Activated naive CD8-positive, alpha-beta T cell treated with anti-CD3 and anti-CD28 coated beads, Interleukin-2, amount 50 U/mL, for 24 hours (primary cell): Measurements from ENCODE around the gene LCT.

Experiments
- ATAC-seq: fragments of 150-1000 bp; cut with Tn5 transposase; one replicate; pipeline ENCODE4 v1.10.0; 2021
- DNase-seq: peaks from one replicate; pipeline ENCODE4 v3.0.0; 2021
- H3K27ac Mint-ChIP-seq: one replicate; pipeline ENCODE4 v1.8.0; 2021; ENCODE audit warnings: mild to moderate bottlenecking, mixed read lengths
- H3K27me3 Mint-ChIP-seq: one replicate; pipeline ENCODE4 v1.8.0; 2021; ENCODE audit warnings: mixed read lengths
- H3K36me3 Mint-ChIP-seq: one replicate; pipeline ENCODE4 v1.8.0; 2021; ENCODE audit warnings: low read depth, mixed read lengths
- H3K4me1 Mint-ChIP-seq: one replicate; pipeline ENCODE4 v1.8.0; 2021; ENCODE audit warnings: mixed read lengths
- H3K4me3 Mint-ChIP-seq: one replicate; pipeline ENCODE4 v1.8.0; 2021; ENCODE audit warnings: mild to moderate bottlenecking, moderate library complexity, mixed read lengths
- H3K9me3 Mint-ChIP-seq: one replicate; pipeline ENCODE4 v1.8.0; 2021; ENCODE audit warnings: mixed read lengths

Gene LCT

GRCh38 chr2:135845997-135846396 is 9.0 kb upstream of the LCT start:
- no peak overlapping the region for H3K4me3 Mint-ChIP-seq
- no peak overlapping the region for H3K27ac Mint-ChIP-seq
- H3K27me3 Mint-ChIP-seq: no peaks in the 10 kb centered on the region
- DNase-seq: no peak
- peaks cover 6% of the 10 kb centered on the region for H3K4me1 Mint-ChIP-seq
- peaks cover 80% of the 10 kb centered on the region for H3K36me3 Mint-ChIP-seq
- no peaks in the 10 kb centered on the region for H3K9me3 Mint-ChIP-seq
- no peak for ATAC-seq

DNA sequence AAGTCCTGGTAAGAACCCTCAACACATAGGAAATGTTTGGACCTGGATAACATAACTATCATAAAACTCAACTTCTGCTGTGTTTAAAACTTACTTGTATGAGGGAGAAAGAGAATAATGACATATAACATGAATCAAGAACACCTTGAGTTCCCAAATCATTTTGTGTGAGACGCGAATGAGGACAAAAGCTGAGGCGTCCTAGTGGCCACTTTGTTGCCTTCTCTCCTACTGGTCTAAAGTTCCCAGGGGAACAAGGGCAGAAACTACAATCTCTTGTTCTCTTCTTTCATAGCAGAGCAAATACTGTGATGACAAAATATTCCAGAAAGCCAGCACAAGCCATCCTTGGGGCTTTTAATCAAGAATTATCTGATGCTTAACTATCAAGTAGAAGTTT is 8.3 kb upstream of the LCT start:
- no peak for ATAC-seq
- H3K27ac Mint-ChIP-seq: no peak overlapping the region
- H3K27me3 Mint-ChIP-seq: no peaks in the 10 kb centered on the region
- no peak for DNase-seq
- peaks cover 79% of the 10 kb centered on the region for H3K36me3 Mint-ChIP-seq
- H3K9me3 Mint-ChIP-seq: no peaks in the 10 kb centered on the region
- H3K4me1 Mint-ChIP-seq: peaks cover 6% of the 10 kb centered on the region
- H3K4me3 Mint-ChIP-seq: no peak overlapping the region

- H3K4me1 Mint-ChIP-seq: peaks cover 2% of the 10 kb centered on the region
- H3K27me3 Mint-ChIP-seq: no peaks in the 10 kb centered on the region
- peaks cover 79% of the 10 kb centered on the region for H3K36me3 Mint-ChIP-seq
- no peak overlapping the region for H3K4me3 Mint-ChIP-seq
- no peak overlapping the region for H3K27ac Mint-ChIP-seq
- DNase-seq (no peak), ATAC-seq (no peak)
- H3K9me3 Mint-ChIP-seq: no peaks in the 10 kb centered on the region
These were observed 7.4 kb upstream of the LCT start for GRCh38 chr2:135844301-135844895.

DNA sequence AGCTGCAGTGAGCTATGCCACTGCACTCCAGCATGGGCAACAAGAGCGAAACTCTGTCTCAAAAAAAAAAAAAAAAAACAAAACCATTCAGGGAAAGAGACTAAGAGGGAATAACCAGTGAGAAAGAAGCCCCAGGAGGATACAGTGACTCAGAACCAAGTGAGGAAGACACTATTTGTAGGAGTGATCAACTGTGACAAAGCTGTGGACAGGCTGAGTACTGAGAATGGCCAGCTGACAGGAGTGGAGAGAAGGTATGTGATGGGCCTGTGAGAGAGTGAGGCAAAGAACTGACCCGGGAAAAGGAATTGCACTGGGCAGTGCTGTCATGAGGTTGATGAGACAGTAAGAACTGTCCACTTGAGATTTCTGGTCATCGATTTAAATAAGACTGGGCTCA is 6.7 kb upstream of the LCT start:
- ATAC-seq (no peak), DNase-seq (no peak)
- Mint-ChIP-seq H3K27me3 (no peaks in the 10 kb centered on the region), H3K27ac (no peak overlapping the region), H3K36me3 (peaks cover 76% of the 10 kb centered on the region), H3K4me1 (peaks cover 2% of the 10 kb centered on the region), H3K9me3 (no peaks in the 10 kb centered on the region), H3K4me3 (no peak overlapping the region)

- H3K27me3 Mint-ChIP-seq: no peaks in the 10 kb centered on the region
These were observed 3.6 kb upstream of the LCT start for GRCh38 chr2:135840601-135841000.

DNA sequence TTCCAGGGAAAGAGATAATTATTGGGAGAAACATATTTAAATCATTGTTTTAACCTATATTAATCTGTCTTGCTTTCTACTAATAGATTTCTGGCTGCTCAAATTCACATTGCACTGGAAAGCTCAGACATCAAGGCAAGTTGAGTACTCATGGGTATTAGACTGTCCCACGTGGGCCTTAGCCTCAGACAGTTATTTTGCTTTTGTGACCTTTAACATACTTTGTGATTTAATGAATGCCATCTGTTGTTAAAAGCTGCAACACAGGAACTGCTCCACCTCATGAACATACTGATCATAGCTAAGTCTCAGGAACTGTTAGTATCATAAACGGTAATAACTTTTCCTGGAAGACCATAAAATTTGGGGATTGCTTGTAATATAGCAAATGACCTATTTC is 2.7 kb upstream of the LCT start:
- no peaks in the 10 kb centered on the region for H3K9me3 Mint-ChIP-seq
- ATAC-seq (no peak), DNase-seq (no peak)
- peaks cover 53% of the 10 kb centered on the region for H3K36me3 Mint-ChIP-seq
- H3K27ac Mint-ChIP-seq: no peak overlapping the region
- H3K4me3 Mint-ChIP-seq: no peak overlapping the region
- H3K4me1 Mint-ChIP-seq: peaks cover 5% of the 10 kb centered on the region
- no peaks in the 10 kb centered on the region for H3K27me3 Mint-ChIP-seq

More at GRCh38 chr2:135840601-135841000, 3.6 kb upstream of the LCT start:
- DNase-seq (no peak), ATAC-seq (no peak)
- Mint-ChIP-seq H3K9me3 (no peaks in the 10 kb centered on the region), H3K4me1 (peaks cover 4% of the 10 kb centered on the region), H3K27ac (no peak overlapping the region), H3K36me3 (peaks cover 59% of the 10 kb centered on the region), H3K4me3 (no peak overlapping the region)

GRCh38 chr2:135838502-135838901 is 1.5 kb upstream of the LCT start:
- Mint-ChIP-seq H3K4me1 (peaks cover 5% of the 10 kb centered on the region), H3K4me3 (no peak overlapping the region), H3K36me3 (peaks cover 41% of the 10 kb centered on the region), H3K27ac (no peak overlapping the region), H3K9me3 (no peaks in the 10 kb centered on the region), H3K27me3 (no peaks in the 10 kb centered on the region)
- no peak for ATAC-seq
- DNase-seq: no peak

DNA sequence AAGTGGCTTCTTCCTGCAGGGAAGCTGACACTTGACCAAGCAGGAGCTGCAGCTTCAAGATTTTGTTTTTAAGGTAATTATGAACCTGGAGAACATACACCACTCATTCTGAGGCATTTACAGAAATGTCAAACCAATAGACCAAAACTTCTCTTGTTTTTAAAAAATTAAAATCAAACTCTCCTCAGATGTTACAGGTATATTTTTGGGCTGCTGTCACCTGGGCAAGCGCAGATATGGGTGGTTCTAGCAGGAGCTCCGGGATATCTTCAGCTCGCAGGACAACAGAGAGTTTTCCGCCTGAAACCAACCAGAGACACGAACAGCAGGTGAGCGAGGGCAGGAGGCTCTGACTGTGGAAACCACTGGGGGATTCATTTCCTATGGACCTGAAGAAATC is 4.1 kb downstream of the LCT start:
- Mint-ChIP-seq H3K4me3 (no peak overlapping the region), H3K4me1 (peaks cover 3% of the 10 kb centered on the region), H3K27ac (no peak overlapping the region), H3K36me3 (peaks cover 3% of the 10 kb centered on the region), H3K27me3 (no peaks in the 10 kb centered on the region), H3K9me3 (no peaks in the 10 kb centered on the region)
- DNase-seq (no peak), ATAC-seq (no peak)

- no peaks in the 10 kb centered on the region for H3K9me3 Mint-ChIP-seq
- ATAC-seq (no peak), DNase-seq (no peak)
- no peak overlapping the region for H3K27ac Mint-ChIP-seq
- H3K36me3 Mint-ChIP-seq: peaks cover 1% of the 10 kb centered on the region
- no peaks in the 10 kb centered on the region for H3K27me3 Mint-ChIP-seq
- H3K4me1 Mint-ChIP-seq: peaks cover 3% of the 10 kb centered on the region
- H3K4me3 Mint-ChIP-seq: no peak overlapping the region
These were observed 5.7 kb downstream of the LCT start for GRCh38 chr2:135831180-135831812.

DNA sequence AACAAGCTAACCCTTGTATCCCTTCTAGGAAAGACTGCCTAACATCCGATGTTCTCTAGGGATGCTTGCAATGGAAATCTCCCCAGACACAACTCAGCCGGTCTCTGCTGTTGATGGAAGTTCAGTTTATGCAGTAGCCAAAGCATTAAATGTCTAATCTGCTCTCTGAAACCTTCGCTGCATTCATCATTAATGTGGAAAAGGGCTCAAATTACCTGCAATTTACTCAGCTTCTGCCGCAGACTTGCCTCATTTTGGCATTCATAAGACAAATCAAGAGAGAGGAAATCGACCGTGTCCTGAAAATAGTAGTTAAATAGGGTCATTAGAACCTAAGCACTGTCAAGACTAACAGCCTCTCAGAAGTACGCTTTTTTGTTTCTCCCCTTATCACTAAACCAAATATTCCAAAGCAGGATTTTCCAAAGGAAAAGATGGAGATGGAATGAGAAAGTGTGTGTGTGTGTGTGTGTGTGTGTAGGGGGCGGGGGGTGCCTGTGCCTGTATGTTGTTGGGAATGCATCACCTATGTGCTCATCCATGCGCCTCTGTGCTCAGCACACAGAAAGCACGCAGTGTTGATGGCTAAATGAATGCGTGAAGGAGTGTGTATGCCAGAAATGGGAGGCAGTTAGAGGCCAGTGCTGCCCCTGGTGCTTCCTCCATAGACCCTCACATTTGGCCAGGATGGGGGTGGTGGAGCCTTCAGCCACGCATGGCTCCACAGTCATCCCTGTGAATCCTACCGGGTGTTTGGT is 7.4 kb downstream of the LCT start:
- DNase-seq (no peak), ATAC-seq (no peak)
- Mint-ChIP-seq H3K36me3 (no peaks in the 10 kb centered on the region), H3K27ac (no peak overlapping the region), H3K4me1 (peaks cover 6% of the 10 kb centered on the region), H3K4me3 (no peak overlapping the region), H3K9me3 (no peaks in the 10 kb centered on the region), H3K27me3 (no peaks in the 10 kb centered on the region)

- no peak overlapping the region for H3K4me3 Mint-ChIP-seq
- H3K27ac Mint-ChIP-seq: no peak overlapping the region
- ATAC-seq (no peak), DNase-seq (no peak)
- H3K27me3 Mint-ChIP-seq: no peaks in the 10 kb centered on the region
- H3K36me3 Mint-ChIP-seq: peaks cover 13% of the 10 kb centered on the region
- peaks cover 13% of the 10 kb centered on the region for H3K4me1 Mint-ChIP-seq
- H3K9me3 Mint-ChIP-seq: peaks cover 3% of the 10 kb centered on the region
These were observed 10.4 kb downstream of the LCT start for GRCh38 chr2:135826544-135826943.

DNA sequence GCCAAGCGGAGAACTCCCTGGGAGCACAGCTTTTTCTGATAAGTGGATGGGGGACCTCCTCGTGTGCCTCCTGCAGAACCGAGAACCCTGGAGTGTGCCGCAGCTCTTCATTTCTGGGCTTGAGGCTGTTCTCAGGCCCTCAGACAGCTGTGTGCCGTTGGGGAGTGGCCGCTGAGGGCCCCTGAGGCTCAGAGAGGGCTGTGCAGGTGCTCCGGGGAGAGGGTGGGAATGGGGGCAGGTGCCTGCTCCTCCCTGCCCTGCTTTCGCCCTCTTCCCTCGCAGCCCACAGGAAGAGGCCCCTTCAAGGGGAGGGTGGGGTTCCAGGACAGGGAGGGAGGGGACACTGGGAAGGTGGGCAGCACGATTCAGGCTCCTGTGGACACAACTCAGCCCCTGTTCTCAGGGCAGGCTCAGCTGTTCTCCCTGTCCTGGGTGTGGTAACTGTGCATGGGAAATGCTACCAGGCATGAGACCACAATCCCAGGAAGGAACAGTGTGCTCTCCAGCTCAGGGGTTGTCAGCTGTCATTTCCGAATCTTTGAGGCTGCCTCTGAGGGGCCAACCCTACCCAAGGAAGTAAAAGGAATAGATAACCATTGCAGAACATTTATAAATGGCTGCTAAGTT is 11.3 kb downstream of the LCT start:
- Mint-ChIP-seq H3K9me3 (peaks cover 3% of the 10 kb centered on the region), H3K27ac (no peak overlapping the region), H3K4me1 (peaks cover 21% of the 10 kb centered on the region), H3K4me3 (no peak overlapping the region), H3K36me3 (peaks cover 13% of the 10 kb centered on the region), H3K27me3 (no peaks in the 10 kb centered on the region)
- DNase-seq (no peak), ATAC-seq (peak; percentile 5)

- Mint-ChIP-seq H3K36me3 (peaks cover 13% of the 10 kb centered on the region), H3K27me3 (no peaks in the 10 kb centered on the region), H3K9me3 (peaks cover 3% of the 10 kb centered on the region), H3K27ac (no peak overlapping the region), H3K4me3 (no peak overlapping the region), H3K4me1 (peaks cover 26% of the 10 kb centered on the region)
- DNase-seq: no peak
- ATAC-seq: no peak
These were observed 11.9 kb downstream of the LCT start for GRCh38 chr2:135825131-135825530.

- Mint-ChIP-seq H3K4me3 (no peak overlapping the region), H3K36me3 (peaks cover 13% of the 10 kb centered on the region), H3K27me3 (no peaks in the 10 kb centered on the region), H3K4me1 (peaks cover 48% of the 10 kb centered on the region), H3K9me3 (peaks cover 3% of the 10 kb centered on the region), H3K27ac (no peak overlapping the region)
- DNase-seq (no peak), ATAC-seq (no peak)
These were observed 14.1 kb downstream of the LCT start for GRCh38 chr2:135822855-135823254.

DNA sequence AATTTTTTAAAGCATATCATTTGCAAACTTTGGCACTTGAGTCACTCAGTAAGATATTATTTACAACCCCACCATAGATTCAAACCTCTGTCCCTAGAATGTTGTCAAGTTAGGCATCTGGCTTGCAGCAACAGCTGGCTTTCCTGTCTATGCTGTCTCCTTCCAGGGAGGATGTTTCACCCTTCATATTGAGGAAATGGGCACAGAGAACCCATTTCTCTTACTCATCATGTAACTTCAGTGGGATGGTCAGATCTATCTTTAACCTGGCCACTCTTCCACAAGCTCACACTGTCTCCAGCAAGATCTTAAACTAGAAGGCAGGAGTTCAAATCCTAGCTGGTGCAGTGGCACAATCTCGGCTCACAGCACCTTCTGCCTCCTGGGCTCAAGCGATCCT is 15.8 kb downstream of the LCT start:
- peaks cover 3% of the 10 kb centered on the region for H3K9me3 Mint-ChIP-seq
- peaks cover 13% of the 10 kb centered on the region for H3K36me3 Mint-ChIP-seq
- no peak for ATAC-seq
- H3K27me3 Mint-ChIP-seq: no peaks in the 10 kb centered on the region
- peak overlapping the region; percentile 86 for H3K27ac Mint-ChIP-seq
- peaks cover 55% of the 10 kb centered on the region for H3K4me1 Mint-ChIP-seq
- no peak for DNase-seq
- H3K4me3 Mint-ChIP-seq: peak overlapping the region; percentile 78
